A673 (cell line): ENCODE data around the gene CIROP.

Experiments
- EZH2 ChIP-seq: fragments of 200-600 bp; sonication (generic); IDR thresholded peaks from 2 replicates; pipeline ENCODE4 v1.6.1; 2017; ENCODE audit warnings: borderline replicate concordance, low read depth, mild to moderate bottlenecking, mixed read lengths, antibody characterized with exemption, low read length; ENCODE audit not compliant: poor library complexity, severe bottlenecking
- TF ChIP-seq, protein P1 (sequence below): fragments of 300-800, 200-600 bp; sonication (generic); conservative IDR thresholded peaks from 2 replicates; pipeline ENCODE4 v1.5.1; 2017; ENCODE audit warnings: low read depth, mild to moderate bottlenecking, antibody characterized with exemption, low read length, moderate library complexity, mixed read lengths

DNA sequence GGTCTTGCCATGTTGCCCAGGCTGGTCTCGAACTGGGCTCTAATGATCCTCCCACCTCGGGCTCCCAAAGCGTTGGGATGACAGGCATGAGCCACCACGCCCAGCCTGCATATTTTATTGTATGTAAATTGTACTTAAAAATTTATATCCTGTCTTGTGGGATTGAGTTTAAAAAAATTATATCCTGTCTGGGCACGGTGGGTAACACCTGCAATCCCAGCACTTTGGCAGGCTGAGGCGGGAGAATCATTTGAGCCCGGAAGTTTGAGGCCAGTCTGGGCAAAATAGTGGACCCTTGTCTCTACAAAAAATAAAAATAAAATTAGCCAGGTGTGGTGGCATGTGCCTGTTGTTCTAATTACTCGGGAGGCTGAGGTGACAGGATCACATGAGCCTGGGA is 28.2 kb upstream of the CIROP start:
- TF ChIP-seq, protein P1, sequence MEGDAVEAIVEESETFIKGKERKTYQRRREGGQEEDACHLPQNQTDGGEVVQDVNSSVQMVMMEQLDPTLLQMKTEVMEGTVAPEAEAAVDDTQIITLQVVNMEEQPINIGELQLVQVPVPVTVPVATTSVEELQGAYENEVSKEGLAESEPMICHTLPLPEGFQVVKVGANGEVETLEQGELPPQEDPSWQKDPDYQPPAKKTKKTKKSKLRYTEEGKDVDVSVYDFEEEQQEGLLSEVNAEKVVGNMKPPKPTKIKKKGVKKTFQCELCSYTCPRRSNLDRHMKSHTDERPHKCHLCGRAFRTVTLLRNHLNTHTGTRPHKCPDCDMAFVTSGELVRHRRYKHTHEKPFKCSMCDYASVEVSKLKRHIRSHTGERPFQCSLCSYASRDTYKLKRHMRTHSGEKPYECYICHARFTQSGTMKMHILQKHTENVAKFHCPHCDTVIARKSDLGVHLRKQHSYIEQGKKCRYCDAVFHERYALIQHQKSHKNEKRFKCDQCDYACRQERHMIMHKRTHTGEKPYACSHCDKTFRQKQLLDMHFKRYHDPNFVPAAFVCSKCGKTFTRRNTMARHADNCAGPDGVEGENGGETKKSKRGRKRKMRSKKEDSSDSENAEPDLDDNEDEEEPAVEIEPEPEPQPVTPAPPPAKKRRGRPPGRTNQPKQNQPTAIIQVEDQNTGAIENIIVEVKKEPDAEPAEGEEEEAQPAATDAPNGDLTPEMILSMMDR = no peak
- no peak for TF ChIP-seq EZH2
